ENCODE measurements around the gene AGMO. TPM values are rescaled to one million over a fixed set of nuclear protein-coding genes. Genes with fewer than 3 reads are reported as not detected.

Gene AGMO
- 0.63 and 1.1 TPM in 2 replicates for total RNA-seq (2014; rRNA removed; shearing (Covaris generic))

DNA sequence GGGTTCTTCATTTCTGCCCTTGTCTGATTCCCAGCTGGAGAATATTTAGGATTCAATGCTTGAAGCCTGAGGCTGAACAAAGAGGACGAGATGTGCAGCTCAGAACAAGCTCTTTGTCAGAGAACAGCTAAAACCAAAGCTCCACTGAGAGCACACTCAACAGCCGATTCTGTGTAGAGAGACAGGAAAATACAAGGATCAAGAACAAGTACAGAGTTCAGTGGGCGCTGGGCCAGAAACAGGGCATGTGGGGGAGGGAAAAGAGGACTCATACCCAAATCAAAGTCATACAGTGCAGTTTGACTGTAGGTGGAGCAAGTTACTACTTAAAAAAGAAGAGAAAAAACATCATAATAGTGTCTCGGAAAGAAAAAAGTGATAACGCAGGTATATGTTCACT lies at the start of gene AGMO:
AGMO (minus strand) TSS at position 181 of the 400 bp plus-strand sequence.
- H3K4me3 ChIP-seq (ENCODE audit: insufficient read depth, low read depth, low read length) = no peak within 1 kb of the TSS
- DNase-seq = no peak
- no peaks in the 10 kb centered on the region for H3K36me3 ChIP-seq (replicated peaks; ENCODE audit: control insufficient read depth, insufficient read depth, low read length)
- no peaks in the 10 kb centered on the region for H3K27me3 ChIP-seq (ENCODE audit: control insufficient read depth, insufficient read depth, low read length)

DNA sequence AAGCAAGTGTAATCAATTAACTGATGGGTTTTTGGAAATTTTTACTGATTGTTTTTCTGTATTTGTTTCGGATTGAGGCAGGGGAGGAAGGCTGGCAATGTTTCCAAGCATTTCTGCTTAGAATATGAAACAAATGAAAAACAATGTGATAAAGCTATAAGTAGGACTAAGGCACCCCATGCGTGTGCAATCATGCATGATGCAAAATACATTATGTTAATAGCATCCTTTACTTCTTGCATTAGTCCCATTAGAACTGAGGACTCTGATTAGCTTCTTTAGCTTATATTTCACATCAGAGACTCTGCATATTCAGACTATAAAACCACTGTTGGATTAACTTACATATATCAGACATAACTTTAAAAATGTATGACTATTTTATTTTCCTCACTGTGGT lies 48.7 kb upstream of the AGMO start:
- DNase-seq = no peak
- no peaks in the 10 kb centered on the region for H3K36me3 ChIP-seq (replicated peaks; ENCODE audit: control insufficient read depth, insufficient read depth, low read length)
- no peaks in the 10 kb centered on the region for H3K27me3 ChIP-seq (ENCODE audit: control insufficient read depth, insufficient read depth, low read length)
- H3K4me3 ChIP-seq (ENCODE audit: insufficient read depth, low read depth, low read length) = no peak overlapping the region

DNA sequence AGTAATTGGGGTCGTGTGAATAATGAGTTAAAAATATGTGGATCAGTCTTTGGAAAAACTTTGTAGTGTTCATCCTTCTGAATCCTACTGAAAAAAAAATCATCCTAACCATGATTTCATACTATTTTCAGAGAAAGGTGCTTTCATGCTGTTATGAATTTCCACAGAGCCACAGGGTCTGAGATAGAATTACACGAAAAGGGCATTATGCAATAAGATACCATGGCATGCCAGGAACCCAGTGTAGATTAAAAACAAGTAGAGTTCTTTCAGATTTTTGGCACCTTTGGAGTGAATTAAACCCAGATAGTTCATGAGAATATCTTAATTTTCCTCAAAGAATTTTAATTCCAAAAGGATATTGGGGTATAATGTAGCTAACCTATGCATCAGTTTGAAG lies 47.5 kb upstream of the AGMO start:
- no peak for DNase-seq
- H3K36me3 ChIP-seq (replicated peaks; ENCODE audit: control insufficient read depth, insufficient read depth, low read length) = no peaks in the 10 kb centered on the region
- H3K27me3 ChIP-seq (ENCODE audit: control insufficient read depth, insufficient read depth, low read length) = no peaks in the 10 kb centered on the region
- H3K4me3 ChIP-seq (ENCODE audit: insufficient read depth, low read depth, low read length) = no peak overlapping the region

DNA sequence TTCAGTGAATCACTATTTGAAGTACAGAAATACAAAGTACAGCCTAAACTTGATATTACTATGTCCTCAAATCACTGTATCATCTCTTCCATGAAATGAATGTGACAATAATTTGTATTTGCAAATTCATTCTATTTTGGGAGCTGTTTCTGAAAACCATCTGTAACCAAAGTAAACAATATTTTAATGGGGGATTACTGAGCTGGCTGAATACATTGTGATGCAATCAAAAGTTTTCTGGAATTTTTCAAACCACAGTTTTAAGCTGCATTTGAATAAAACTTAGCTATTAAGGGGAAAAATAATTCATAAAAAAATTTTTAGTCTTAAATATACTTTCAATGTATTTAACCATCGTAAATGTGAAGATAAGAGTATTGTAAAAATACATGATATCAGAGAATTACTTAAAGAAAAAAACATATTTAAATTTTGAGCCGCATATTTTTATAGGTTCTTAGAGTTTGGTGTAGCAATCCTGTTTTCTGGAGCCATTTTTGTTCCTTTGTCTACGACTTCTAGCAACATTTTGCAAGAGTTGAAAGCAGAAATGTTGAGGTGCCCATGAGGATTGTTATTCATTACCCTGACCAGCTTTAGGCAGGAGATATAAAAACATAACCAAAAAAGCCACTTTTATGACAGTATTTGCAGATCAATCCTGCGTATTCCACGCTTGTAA lies 45.9 kb upstream of the AGMO start:
- no peak overlapping the region for H3K4me3 ChIP-seq (ENCODE audit: insufficient read depth, low read depth, low read length)
- H3K27me3 ChIP-seq (ENCODE audit: control insufficient read depth, insufficient read depth, low read length) = no peaks in the 10 kb centered on the region
- H3K36me3 ChIP-seq (replicated peaks; ENCODE audit: control insufficient read depth, insufficient read depth, low read length) = no peaks in the 10 kb centered on the region
- DNase-seq = no peak

DNA sequence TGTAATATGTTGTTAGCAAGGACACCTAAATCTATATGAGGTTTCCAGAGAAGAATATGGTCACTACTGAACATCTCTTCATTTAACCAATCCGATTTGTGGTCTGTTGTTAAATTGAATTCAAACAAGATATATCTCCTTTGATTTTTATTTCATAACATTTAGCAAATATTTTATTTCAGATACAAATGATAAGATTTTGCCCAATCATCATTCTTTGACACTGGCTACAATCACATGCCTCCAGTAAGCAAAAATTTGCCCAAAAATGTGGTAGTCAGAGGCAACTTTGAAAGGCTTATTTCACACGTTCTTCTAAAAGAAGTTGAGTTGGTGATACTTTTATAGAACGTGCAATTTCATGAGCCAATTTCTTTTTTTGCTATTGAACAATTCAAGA lies 44.7 kb upstream of the AGMO start:
- DNase-seq = no peak
- H3K4me3 ChIP-seq (ENCODE audit: insufficient read depth, low read depth, low read length) = no peak overlapping the region
- no peaks in the 10 kb centered on the region for H3K36me3 ChIP-seq (replicated peaks; ENCODE audit: control insufficient read depth, insufficient read depth, low read length)
- no peaks in the 10 kb centered on the region for H3K27me3 ChIP-seq (ENCODE audit: control insufficient read depth, insufficient read depth, low read length)

- no peak for DNase-seq
- Histone ChIP-seq H3K4me3 (ENCODE audit: insufficient read depth, low read depth, low read length) (no peak overlapping the region), H3K36me3 (replicated peaks; ENCODE audit: control insufficient read depth, insufficient read depth, low read length) (no peaks in the 10 kb centered on the region), H3K27me3 (ENCODE audit: control insufficient read depth, insufficient read depth, low read length) (no peaks in the 10 kb centered on the region)
Measured at GRCh38 chr7:15604166-15604565, 42.4 kb upstream of the AGMO start.

DNA sequence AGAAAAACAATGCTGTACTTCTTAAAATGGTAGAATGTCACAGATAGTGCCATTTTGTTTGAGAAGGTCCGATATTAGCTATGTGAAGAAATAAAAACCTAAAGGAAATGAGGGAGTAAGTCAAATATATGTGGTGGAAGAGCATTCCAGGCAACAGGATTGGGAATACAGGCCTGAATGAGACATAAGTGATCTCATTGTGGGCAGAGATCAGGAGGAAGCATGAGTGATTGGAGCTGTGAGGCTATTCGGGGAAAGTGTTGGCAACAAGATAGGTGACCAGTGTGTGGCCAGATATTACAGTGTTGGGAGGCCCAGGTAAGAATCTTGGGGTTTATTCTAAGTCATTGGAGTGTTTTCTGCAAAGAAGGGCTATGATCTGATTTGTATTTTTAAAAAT lies 41.3 kb upstream of the AGMO start:
- Histone ChIP-seq H3K36me3 (replicated peaks; ENCODE audit: control insufficient read depth, insufficient read depth, low read length) (no peaks in the 10 kb centered on the region), H3K27me3 (ENCODE audit: control insufficient read depth, insufficient read depth, low read length) (no peaks in the 10 kb centered on the region), H3K4me3 (ENCODE audit: insufficient read depth, low read depth, low read length) (no peak overlapping the region)
- DNase-seq = no peak

DNA sequence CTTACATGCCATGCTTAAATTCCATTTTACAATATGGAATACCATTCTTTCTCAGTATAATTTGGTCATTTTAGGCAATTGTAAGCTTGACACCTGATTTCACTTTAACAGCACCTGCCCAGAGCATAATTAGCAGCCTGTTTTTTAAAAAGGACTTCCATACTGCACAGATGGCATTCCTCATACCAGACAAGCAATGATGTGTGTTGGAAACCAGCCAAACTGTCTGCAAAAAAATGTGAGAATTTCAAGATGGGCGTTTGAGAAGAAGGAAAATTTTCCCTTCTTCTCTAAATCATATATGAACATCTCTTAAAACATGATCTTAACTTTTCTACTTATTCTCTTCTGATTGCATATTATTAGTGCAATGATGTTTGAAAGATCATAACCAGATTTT lies 40.4 kb upstream of the AGMO start:
- no peaks in the 10 kb centered on the region for H3K27me3 ChIP-seq (ENCODE audit: control insufficient read depth, insufficient read depth, low read length)
- H3K36me3 ChIP-seq (replicated peaks; ENCODE audit: control insufficient read depth, insufficient read depth, low read length) = no peaks in the 10 kb centered on the region
- H3K4me3 ChIP-seq (ENCODE audit: insufficient read depth, low read depth, low read length) = no peak overlapping the region
- no peak for DNase-seq

DNA sequence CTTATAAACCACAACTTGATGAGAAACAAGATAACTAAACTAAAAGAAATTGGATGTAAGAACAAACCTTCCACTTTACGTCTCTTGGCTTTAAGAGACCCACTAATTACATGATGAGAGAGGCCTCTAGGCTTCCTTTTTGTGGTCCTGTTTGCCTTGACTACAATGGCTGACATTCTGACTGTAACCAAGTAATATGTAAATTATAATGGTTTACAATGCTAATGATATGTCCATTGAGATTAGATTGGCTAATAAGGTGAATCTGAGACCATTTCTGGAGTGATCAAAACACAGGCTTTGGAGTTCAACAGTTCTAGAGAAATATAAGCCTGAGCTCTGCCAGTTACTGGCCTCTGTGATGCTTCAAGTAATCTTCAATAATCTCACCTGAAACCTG lies 39.4 kb upstream of the AGMO start:
- Histone ChIP-seq H3K27me3 (ENCODE audit: control insufficient read depth, insufficient read depth, low read length) (no peaks in the 10 kb centered on the region), H3K4me3 (ENCODE audit: insufficient read depth, low read depth, low read length) (no peak overlapping the region), H3K36me3 (replicated peaks; ENCODE audit: control insufficient read depth, insufficient read depth, low read length) (no peaks in the 10 kb centered on the region)
- no peak for DNase-seq

DNA sequence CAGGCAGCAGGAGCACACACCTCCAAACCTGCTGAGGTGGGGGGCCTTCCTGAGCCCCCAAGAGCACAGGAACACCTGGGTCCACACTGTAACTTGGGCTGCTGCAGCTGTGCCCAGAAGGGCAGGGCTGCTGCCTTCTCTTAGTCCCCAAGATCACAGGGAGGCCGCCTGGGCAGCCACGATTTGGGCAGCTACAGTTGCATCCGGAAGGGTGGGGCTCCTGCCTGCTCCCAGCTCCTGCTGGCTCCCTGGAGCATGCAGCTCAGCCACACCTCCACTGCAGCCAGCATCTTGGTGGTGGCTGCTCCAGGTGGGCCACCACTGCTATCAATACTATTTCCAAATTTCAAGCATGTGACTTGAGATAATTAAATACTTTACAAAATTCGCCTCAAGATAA lies 38.5 kb upstream of the AGMO start:
- H3K27me3 ChIP-seq (ENCODE audit: control insufficient read depth, insufficient read depth, low read length) = no peaks in the 10 kb centered on the region
- no peaks in the 10 kb centered on the region for H3K36me3 ChIP-seq (replicated peaks; ENCODE audit: control insufficient read depth, insufficient read depth, low read length)
- no peak overlapping the region for H3K4me3 ChIP-seq (ENCODE audit: insufficient read depth, low read depth, low read length)
- DNase-seq = no peak

GRCh38 chr7:15594461-15594860 lies 32.6 kb upstream of the AGMO start:
- H3K36me3 ChIP-seq (replicated peaks; ENCODE audit: control insufficient read depth, insufficient read depth, low read length) = no peaks in the 10 kb centered on the region
- no peak overlapping the region for H3K4me3 ChIP-seq (ENCODE audit: insufficient read depth, low read depth, low read length)
- H3K27me3 ChIP-seq (ENCODE audit: control insufficient read depth, insufficient read depth, low read length) = no peaks in the 10 kb centered on the region
- no peak for DNase-seq

DNA sequence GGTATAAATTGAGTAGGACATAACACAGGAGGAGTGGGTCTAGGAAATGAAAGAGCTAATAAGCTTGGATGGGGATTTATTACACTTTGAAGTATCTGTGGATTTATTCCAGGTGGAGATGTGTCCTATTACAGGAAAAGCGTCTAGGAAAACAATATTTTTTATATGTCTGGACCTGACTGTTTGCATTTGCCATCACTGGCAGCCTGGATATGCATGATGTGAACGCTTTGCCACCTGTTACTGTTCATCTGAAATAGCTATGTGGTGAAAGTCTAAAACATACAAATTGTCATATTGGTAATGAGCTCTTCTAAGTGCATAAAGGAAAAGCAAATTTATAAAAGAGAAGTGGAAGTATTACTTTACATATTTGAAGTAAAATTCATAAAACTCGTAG lies 31.6 kb upstream of the AGMO start:
- no peak for DNase-seq
- Histone ChIP-seq H3K4me3 (ENCODE audit: insufficient read depth, low read depth, low read length) (no peak overlapping the region), H3K36me3 (replicated peaks; ENCODE audit: control insufficient read depth, insufficient read depth, low read length) (no peaks in the 10 kb centered on the region), H3K27me3 (ENCODE audit: control insufficient read depth, insufficient read depth, low read length) (no peaks in the 10 kb centered on the region)

GRCh38 chr7:15586266-15586665 lies 24.5 kb upstream of the AGMO start:
- Histone ChIP-seq H3K27me3 (ENCODE audit: control insufficient read depth, insufficient read depth, low read length) (no peaks in the 10 kb centered on the region), H3K36me3 (replicated peaks; ENCODE audit: control insufficient read depth, insufficient read depth, low read length) (no peaks in the 10 kb centered on the region), H3K4me3 (ENCODE audit: insufficient read depth, low read depth, low read length) (no peak overlapping the region)
- no peak for DNase-seq

- Histone ChIP-seq H3K4me3 (ENCODE audit: insufficient read depth, low read depth, low read length) (no peak overlapping the region), H3K27me3 (ENCODE audit: control insufficient read depth, insufficient read depth, low read length) (no peaks in the 10 kb centered on the region), H3K36me3 (replicated peaks; ENCODE audit: control insufficient read depth, insufficient read depth, low read length) (no peaks in the 10 kb centered on the region)
- DNase-seq = no peak
Measured at GRCh38 chr7:15584575-15584974, 22.8 kb upstream of the AGMO start.

DNA sequence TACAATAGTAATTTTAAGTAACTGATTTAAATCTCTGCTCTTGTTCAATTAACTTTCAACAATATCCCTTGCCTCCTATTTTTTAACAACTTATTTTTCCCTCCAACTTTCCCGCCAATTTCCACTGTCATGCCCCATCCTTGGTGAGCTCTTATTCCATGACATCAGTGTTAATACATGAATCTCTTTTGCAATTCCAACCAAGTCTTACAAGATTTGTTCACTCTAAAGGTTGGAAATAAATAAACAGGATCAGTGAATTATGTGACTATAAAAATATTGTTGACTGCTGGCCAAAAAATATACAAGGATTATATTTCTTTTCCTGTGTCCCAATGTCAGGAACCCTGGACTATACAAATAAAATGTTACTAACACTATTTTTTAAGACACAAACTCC lies 21.0 kb upstream of the AGMO start:
- no peak for DNase-seq
- H3K36me3 ChIP-seq (replicated peaks; ENCODE audit: control insufficient read depth, insufficient read depth, low read length) = no peaks in the 10 kb centered on the region

GRCh38 chr7:15581352-15581951 lies 19.6 kb upstream of the AGMO start:
- Histone ChIP-seq H3K27me3 (ENCODE audit: control insufficient read depth, insufficient read depth, low read length) (no peaks in the 10 kb centered on the region), H3K4me3 (ENCODE audit: insufficient read depth, low read depth, low read length) (no peak overlapping the region), H3K36me3 (replicated peaks; ENCODE audit: control insufficient read depth, insufficient read depth, low read length) (no peaks in the 10 kb centered on the region)
- DNase-seq = no peak

More for the DNA sequence above, 21.0 kb upstream of the AGMO start:
- Histone ChIP-seq H3K27me3 (ENCODE audit: control insufficient read depth, insufficient read depth, low read length) (no peaks in the 10 kb centered on the region), H3K4me3 (ENCODE audit: insufficient read depth, low read depth, low read length) (no peak overlapping the region)

All from H7 (cell line).